ENCODE measurements around the gene MAGI1. TPM values are rescaled to one million over a fixed set of nuclear protein-coding genes. Genes with fewer than 3 reads are reported as not detected.

MAGI1 gene
- total and polyA plus RNA-seq, 2 donors (not counting 1 experiment from before 2014, with no cell fraction given) = 0.10 to 0.22 TPM

GRCh38 chr3:65978116-65978515 is 60.6 kb downstream of the MAGI1 start:
- Mint-ChIP-seq H3K4me3 (no peak overlapping the region), H3K27me3 (no peaks in the 10 kb centered on the region), H3K4me1 (no peaks in the 10 kb centered on the region), H3K9me3 (ENCODE audit: insufficient read depth) (no peaks in the 10 kb centered on the region), H3K27ac (no peak overlapping the region)
- H3K4me3 ChIP-seq (ENCODE audit: control extremely low read depth in 1 of 5, extremely low read depth in 1 of 5, insufficient read depth in 1 of 5, low read depth in 2 of 5, low read length in 4 of 5) = no peak overlapping the region
- POLR2A ChIA-PET = no interaction called here
- H2AFZ ChIP-seq (ENCODE audit: insufficient read depth, low read depth, low read length, poor library complexity, severe bottlenecking) = no peak overlapping the region
- no peaks in the 10 kb centered on the region for H4K20me1 ChIP-seq (ENCODE audit: control insufficient read depth, insufficient read depth, low read length, poor library complexity, severe bottlenecking)
- intact Hi-C loops (cut with micrococcal nuclease) = no loop called here
- TF ChIP-seq EZH2 (IDR thresholded peaks at IDR 0.05; ENCODE audit: borderline replicate concordance, insufficient read depth, low read depth, low read length, poor library complexity, severe bottlenecking) (no peak), CTCF (IDR thresholded peaks at IDR 0.05) (no peak)
- ATAC-seq (ENCODE audit: low read depth) (no peak), DNase-seq (no peak)
- H3K79me2 ChIP-seq (ENCODE audit: control insufficient read depth, insufficient read depth, low read length) = no peaks in the 10 kb centered on the region
- no peaks in the 10 kb centered on the region for H3K27me3 ChIP-seq (replicated peaks in 1 of 4; ENCODE audit: control extremely low read depth in 1 of 4, control insufficient read depth in 3 of 4, insufficient read depth in 4 of 4, low read length in 3 of 4)
- peaks cover 0 to 6% (median 0%) of the 10 kb centered on the region in 3 donors for H3K9me3 ChIP-seq (ENCODE audit: control extremely low read depth in 1 of 3, control insufficient read depth in 2 of 3, insufficient read depth in 1 of 3, low read length in 2 of 3)
- no peaks in the 10 kb centered on the region for H3K4me1 ChIP-seq (ENCODE audit: control insufficient read depth in 2 of 2, insufficient read depth in 2 of 2, low read length in 2 of 2)
- CTCF ChIA-PET = interaction anchor here (0.9 kb wide), 1 partner anchor 13 kb away, joined by 3 read pairs; no protein-coding TSS in a partner anchor
- no peaks in the 10 kb centered on the region for H3K36me3 ChIP-seq (replicated peaks in 1 of 2; ENCODE audit: control extremely low read depth in 1 of 2, control insufficient read depth in 1 of 2, extremely low read depth in 1 of 2, insufficient read depth in 2 of 2, low read length in 1 of 2)
- no peak overlapping the region for H3K4me2 ChIP-seq (replicated peaks; ENCODE audit: low read depth, low read length, poor library complexity, severe bottlenecking)
- no peak overlapping the region for H3K9ac ChIP-seq (ENCODE audit: low read length)
- no peak overlapping the region for H3K27ac ChIP-seq (ENCODE audit: low read length in 2 of 2)

GRCh38 chr3:65975032-65975431 is 63.7 kb downstream of the MAGI1 start:
- no peak overlapping the region for H3K27ac Mint-ChIP-seq
- no peak overlapping the region for H2AFZ ChIP-seq (ENCODE audit: insufficient read depth, low read depth, low read length, poor library complexity, severe bottlenecking)
- ChIA-PET POLR2A (no interaction called here), CTCF (no interaction called here)
- no peak overlapping the region for H3K4me3 ChIP-seq (ENCODE audit: control extremely low read depth in 1 of 5, extremely low read depth in 1 of 5, insufficient read depth in 1 of 5, low read depth in 2 of 5, low read length in 4 of 5)
- 71% methylated on average over 2 of the region's 3 CpGs for WGBS (ENCODE audit: insufficient coverage)
- H3K27me3 Mint-ChIP-seq = no peaks in the 10 kb centered on the region
- no peaks in the 10 kb centered on the region for H3K9me3 Mint-ChIP-seq (ENCODE audit: insufficient read depth)
- no peak for ATAC-seq (ENCODE audit: low read depth)
- H3K4me2 ChIP-seq (replicated peaks; ENCODE audit: low read depth, low read length, poor library complexity, severe bottlenecking) = no peak overlapping the region
- no peaks in the 10 kb centered on the region for H4K20me1 ChIP-seq (ENCODE audit: control insufficient read depth, insufficient read depth, low read length, poor library complexity, severe bottlenecking)
- no peak for TF ChIP-seq CTCF (IDR thresholded peaks at IDR 0.05)
- no peak for TF ChIP-seq EZH2 (IDR thresholded peaks at IDR 0.05; ENCODE audit: borderline replicate concordance, insufficient read depth, low read depth, low read length, poor library complexity, severe bottlenecking)
- H3K4me1 Mint-ChIP-seq = no peaks in the 10 kb centered on the region
- no peak overlapping the region for H3K4me3 Mint-ChIP-seq
- no peak for DNase-seq
- H3K9me3 ChIP-seq (ENCODE audit: control extremely low read depth in 1 of 3, control insufficient read depth in 2 of 3, insufficient read depth in 1 of 3, low read length in 2 of 3) = peaks cover 0 to 3% (median 0%) of the 10 kb centered on the region in 3 donors
- no peak overlapping the region for H3K27ac ChIP-seq (ENCODE audit: low read length in 2 of 2)
- intact Hi-C loops (cut with micrococcal nuclease) = no loop called here
- H3K36me3 ChIP-seq (replicated peaks in 1 of 2; ENCODE audit: control extremely low read depth in 1 of 2, control insufficient read depth in 1 of 2, extremely low read depth in 1 of 2, insufficient read depth in 2 of 2, low read length in 1 of 2) = no peaks in the 10 kb centered on the region
- no peaks in the 10 kb centered on the region for H3K27me3 ChIP-seq (replicated peaks in 1 of 4; ENCODE audit: control extremely low read depth in 1 of 4, control insufficient read depth in 3 of 4, insufficient read depth in 4 of 4, low read length in 3 of 4)
- no peaks in the 10 kb centered on the region for H3K79me2 ChIP-seq (ENCODE audit: control insufficient read depth, insufficient read depth, low read length)
- no peak overlapping the region for H3K9ac ChIP-seq (ENCODE audit: low read length)
- no peaks in the 10 kb centered on the region for H3K4me1 ChIP-seq (ENCODE audit: control insufficient read depth in 2 of 2, insufficient read depth in 2 of 2, low read length in 2 of 2)
